ENCODE measurements around the gene ANO1.

Gene ANO1

GRCh38 chr11:70113801-70114200 is 35.7 kb downstream of the ANO1 start:
- DNase-seq: no peak

- no peak for DNase-seq
Measured at GRCh38 chr11:70115778-70116177, 37.7 kb downstream of the ANO1 start.

GRCh38 chr11:70116386-70117065 is 38.4 kb downstream of the ANO1 start:
- no peak for DNase-seq

- DNase-seq: no peak
Measured at GRCh38 chr11:70117567-70118145, 39.5 kb downstream of the ANO1 start.

- DNase-seq: no peak
Measured at GRCh38 chr11:70118642-70119041, 40.5 kb downstream of the ANO1 start.

GRCh38 chr11:70119502-70119901 is 41.4 kb downstream of the ANO1 start:
- DNase-seq: no peak

- DNase-seq: no peak
Measured at GRCh38 chr11:70120674-70121073, 42.6 kb downstream of the ANO1 start.

- DNase-seq: no peak
Measured at GRCh38 chr11:70122490-70123198, 44.5 kb downstream of the ANO1 start.

- no peak for DNase-seq
Measured at GRCh38 chr11:70123711-70124110, 45.6 kb downstream of the ANO1 start.

- DNase-seq: peak in 3 of 51 donors; percentile 7 to 11 (median 8)
Measured at GRCh38 chr11:70124321-70125000, 46.3 kb downstream of the ANO1 start.

- DNase-seq: no peak
Measured at GRCh38 chr11:70126494-70126893, 48.4 kb downstream of the ANO1 start.

- no peak for DNase-seq
Measured at GRCh38 chr11:70127653-70128434, 49.7 kb downstream of the ANO1 start.

- DNase-seq: no peak
Measured at GRCh38 chr11:70128435-70128906, 50.4 kb downstream of the ANO1 start.

GRCh38 chr11:70129051-70129592 is 51.0 kb downstream of the ANO1 start:
- no peak for DNase-seq

- no peak for DNase-seq
Measured at GRCh38 chr11:70130636-70131035, 52.5 kb downstream of the ANO1 start.

- no peak for DNase-seq
Measured at GRCh38 chr11:70131606-70132190, 53.6 kb downstream of the ANO1 start.

- DNase-seq: no peak
Measured at GRCh38 chr11:70132641-70133040, 54.5 kb downstream of the ANO1 start.

GRCh38 chr11:70133771-70134335 is 55.7 kb downstream of the ANO1 start:
- no peak for DNase-seq

- no peak for DNase-seq
Measured at GRCh38 chr11:70134490-70134889, 56.4 kb downstream of the ANO1 start.

- no peak for DNase-seq
Measured at GRCh38 chr11:70135142-70135541, 57.0 kb downstream of the ANO1 start.
